PC-3 (cell line): ENCODE data around the gene RYR2.

Source experiments
- CTCF ChIP-seq: fragments of 300-600 bp; sonication (generic); conservative IDR thresholded peaks from 2 replicates; pipeline ENCODE4 v1.5.1; 2017; ENCODE audit warnings: antibody characterized with exemption, low read depth, mild to moderate bottlenecking, low read length
- EZH2 ChIP-seq: fragments of 300-600 bp; sonication (generic); IDR thresholded peaks from one replicate; pipeline ENCODE4 v1.6.1; 2017; ENCODE audit warnings: antibody characterized with exemption, mild to moderate bottlenecking, low read length; ENCODE audit not compliant: unreplicated experiment

- TF ChIP-seq CTCF (no peak), EZH2 (no peak)
These were observed 66.5 kb downstream of the RYR2 start for GRCh38 chr1:237108297-237109040.
